Activated CD4-positive, alpha-beta memory T cell treated with anti-CD3 and anti-CD28 coated beads, Interleukin-2, amount 10 ng/mL, durations not matched to agents 7 days and 5 days (primary cell): ENCODE data around the gene SLC14A1. TPM values are rescaled to one million over a fixed set of nuclear protein-coding genes. Genes with fewer than 3 reads are reported as not detected.

Experiments used
- CTCF ChIA-PET: fragments of 350-600 bp; sonication (Branson Sonifier 250); formaldehyde crosslinking; loops from one replicate; lab custom pipeline; 2021; ENCODE audit warnings: antibody characterized with exemption, inconsistent platforms; lab: Charles Lee
- POLR2A ChIA-PET: fragments of 350-600 bp; sonication (Branson Sonifier 250); formaldehyde crosslinking; loops from one replicate; lab custom pipeline; 2021; ENCODE audit warnings: antibody characterized with exemption; lab: Charles Lee
- DNase-seq: peaks from one replicate; pipeline ENCODE4 v3.0.0-alpha.2; 2020
- H3K27ac Mint-ChIP-seq: one replicate; pipeline ENCODE4 v1.8.0; 2021; ENCODE audit warnings: mild to moderate bottlenecking, mixed read lengths
- H3K27me3 Mint-ChIP-seq: one replicate; pipeline ENCODE4 v1.8.0; 2021; ENCODE audit warnings: mixed read lengths
- H3K36me3 Mint-ChIP-seq: one replicate; pipeline ENCODE4 v1.8.0; 2021; ENCODE audit warnings: low read depth, mixed read lengths
- H3K4me1 Mint-ChIP-seq: one replicate; pipeline ENCODE4 v1.8.0; 2021; ENCODE audit warnings: mixed read lengths
- H3K4me3 Mint-ChIP-seq: one replicate; pipeline ENCODE4 v1.8.0; 2021; ENCODE audit warnings: mild to moderate bottlenecking, mixed read lengths
- H3K9me3 Mint-ChIP-seq: one replicate; pipeline ENCODE4 v1.8.0; 2021; ENCODE audit warnings: mixed read lengths
- total RNA-seq, 2 experiments: library from RNA; stranded (reverse); gene quantifications; one replicate each; pipeline ENCODE4 v1.2.3, GENCODE V29; 2021

Gene SLC14A1
- total RNA-seq, 2 experiments from 2014 or later, result 1.5 to 2.7 TPM

DNA sequence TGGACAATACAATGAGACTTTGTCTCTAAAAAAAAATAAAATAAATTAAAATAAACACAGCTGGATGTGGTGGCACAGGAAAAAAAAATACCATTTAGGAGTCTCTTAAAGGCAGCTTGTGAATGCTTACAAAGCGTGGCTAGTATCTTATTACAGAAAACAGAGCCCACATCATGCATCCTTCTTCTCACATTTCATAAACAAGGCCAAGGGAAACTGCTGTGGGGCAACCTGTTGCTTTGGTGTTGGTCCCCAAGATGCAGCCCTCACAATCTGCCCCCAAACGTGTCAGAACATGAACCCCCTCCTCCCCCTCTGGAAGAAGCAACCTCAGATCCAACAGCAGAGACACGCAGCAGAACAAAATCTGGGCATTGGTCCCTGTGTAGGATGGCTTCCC is 2.6 kb downstream of the SLC14A1 start:
- no peak for DNase-seq
- CTCF ChIA-PET, result interaction anchor here (1.3 to 8.3 kb wide), 2 partner anchors 152 to 347 kb away, joined by 4 to 95 read pairs; no protein-coding TSS in a partner anchor

DNA sequence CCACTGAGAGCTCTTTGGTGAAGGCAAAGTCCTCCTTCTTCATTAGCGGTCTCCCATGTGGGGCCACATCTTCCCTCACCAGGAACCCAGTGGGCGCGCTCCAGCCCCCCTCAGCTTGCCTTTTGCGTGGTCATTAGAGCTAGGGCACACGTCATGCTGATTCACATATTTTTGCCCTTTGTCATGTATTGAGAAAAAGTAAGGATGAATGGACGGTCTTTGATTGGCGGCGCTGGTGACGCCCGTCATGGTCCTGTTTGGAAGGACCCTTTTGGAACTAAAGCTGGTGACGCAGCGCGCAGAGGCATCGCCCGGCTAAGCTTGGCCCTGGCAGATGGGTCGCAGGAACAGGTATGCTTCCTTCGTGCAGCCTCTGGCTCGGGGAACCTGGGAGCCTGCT is 3.1 kb downstream of the SLC14A1 start:
- Mint-ChIP-seq H3K27ac (no peak overlapping the region), H3K9me3 (no peaks in the 10 kb centered on the region), H3K27me3 (peaks cover 2% of the 10 kb centered on the region), H3K4me1 (peaks cover 1% of the 10 kb centered on the region), H3K4me3 (no peak overlapping the region), H3K36me3 (no peaks in the 10 kb centered on the region)
- DNase-seq, result no peak
- ChIA-PET POLR2A (no interaction called here), CTCF (interaction anchor here (1.3 to 8.3 kb wide), 2 partner anchors 152 to 347 kb away, joined by 4 to 95 read pairs; no protein-coding TSS in a partner anchor)

More for the DNA sequence above, 2.6 kb downstream of the SLC14A1 start:
- POLR2A ChIA-PET, result no interaction called here
- no peaks in the 10 kb centered on the region for H3K36me3 Mint-ChIP-seq
- no peak overlapping the region for H3K27ac Mint-ChIP-seq
- no peak overlapping the region for H3K4me3 Mint-ChIP-seq
- no peaks in the 10 kb centered on the region for H3K9me3 Mint-ChIP-seq
- H3K27me3 Mint-ChIP-seq, result peaks cover 4% of the 10 kb centered on the region
- H3K4me1 Mint-ChIP-seq, result peaks cover 1% of the 10 kb centered on the region

DNA sequence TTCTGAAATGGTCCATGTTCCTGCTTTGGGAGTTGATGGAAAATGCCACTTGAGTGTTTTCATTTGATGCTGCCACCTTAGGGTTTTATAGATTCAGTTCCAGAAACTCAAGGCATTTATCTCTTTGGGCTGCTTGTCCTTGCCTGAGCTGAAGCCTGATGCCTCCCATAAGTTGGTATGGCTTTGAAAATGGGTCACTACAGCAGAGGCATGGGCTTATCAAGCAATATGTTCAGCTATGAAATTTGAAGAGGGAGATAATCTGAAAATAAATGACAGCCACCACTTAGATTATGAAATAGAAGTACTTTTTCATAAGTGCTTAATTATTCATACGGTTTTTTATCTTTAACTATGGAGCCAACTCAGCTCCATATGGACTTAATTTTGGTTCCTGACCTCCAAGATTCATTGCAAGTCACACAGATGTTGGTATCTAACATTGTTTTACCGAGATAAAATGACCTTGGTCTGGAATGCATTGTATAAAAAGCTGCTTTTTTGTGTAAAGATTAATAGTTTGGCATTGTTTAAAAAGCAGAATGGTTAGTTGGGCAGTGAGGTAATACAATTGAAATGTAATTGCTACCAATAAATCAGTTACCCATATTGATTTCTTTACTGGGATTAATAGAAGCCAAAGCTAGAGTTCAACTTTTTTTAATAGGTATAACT is 4.5 kb downstream of the SLC14A1 start:
- no peak overlapping the region for H3K4me3 Mint-ChIP-seq
- no peaks in the 10 kb centered on the region for H3K9me3 Mint-ChIP-seq
- POLR2A ChIA-PET, result no interaction called here
- no peak for DNase-seq
- no peaks in the 10 kb centered on the region for H3K36me3 Mint-ChIP-seq
- CTCF ChIA-PET, result interaction anchor here (0.6 to 1.7 kb wide), 2 partner anchors 152 to 345 kb away, joined by 3 to 4 read pairs; no protein-coding TSS in a partner anchor
- no peak overlapping the region for H3K27ac Mint-ChIP-seq
- peaks cover 1% of the 10 kb centered on the region for H3K4me1 Mint-ChIP-seq
- H3K27me3 Mint-ChIP-seq, result peaks cover 2% of the 10 kb centered on the region

DNA sequence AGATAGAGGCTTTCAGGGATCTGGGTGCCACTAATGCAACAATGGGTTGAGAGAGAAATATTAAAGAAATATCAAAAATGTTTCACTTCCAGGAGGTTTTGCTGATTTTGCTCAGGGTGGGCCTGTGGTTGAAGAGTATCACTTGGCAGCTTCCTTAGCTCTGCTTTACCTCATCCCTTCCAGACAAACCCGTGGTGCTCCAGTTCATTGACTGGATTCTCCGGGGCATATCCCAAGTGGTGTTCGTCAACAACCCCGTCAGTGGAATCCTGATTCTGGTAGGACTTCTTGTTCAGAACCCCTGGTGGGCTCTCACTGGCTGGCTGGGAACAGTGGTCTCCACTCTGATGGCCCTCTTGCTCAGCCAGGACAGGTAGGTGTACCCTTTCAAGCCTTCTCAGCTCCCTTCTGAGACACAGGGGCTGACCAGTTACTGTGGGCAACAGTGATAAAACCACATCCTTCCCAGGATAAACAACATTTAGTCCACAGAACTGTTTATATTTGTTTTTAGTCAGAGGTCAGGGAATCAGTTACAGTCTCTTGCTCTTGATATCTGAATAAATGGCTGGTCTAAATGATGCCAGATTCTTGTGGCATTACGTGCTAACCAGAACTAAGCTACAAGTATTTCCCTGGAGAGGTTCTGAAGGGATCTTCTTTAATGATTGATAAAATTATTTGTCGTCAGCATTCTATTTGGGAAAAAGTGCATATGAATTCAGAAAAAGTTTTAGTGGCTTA is 7.0 kb downstream of the SLC14A1 start:
- H3K27me3 Mint-ChIP-seq, result peaks cover 1% of the 10 kb centered on the region
- H3K27ac Mint-ChIP-seq, result no peak overlapping the region
- H3K4me3 Mint-ChIP-seq, result no peak overlapping the region
- POLR2A ChIA-PET, result no interaction called here
- no peaks in the 10 kb centered on the region for H3K9me3 Mint-ChIP-seq
- CTCF ChIA-PET, result interaction anchor here (0.9 to 1.4 kb wide), 2 partner anchors 8 to 65 kb away, joined by 4 to 5 read pairs; no protein-coding TSS in a partner anchor
- H3K36me3 Mint-ChIP-seq, result no peaks in the 10 kb centered on the region
- no peak for DNase-seq
- H3K4me1 Mint-ChIP-seq, result peaks cover 1% of the 10 kb centered on the region

DNA sequence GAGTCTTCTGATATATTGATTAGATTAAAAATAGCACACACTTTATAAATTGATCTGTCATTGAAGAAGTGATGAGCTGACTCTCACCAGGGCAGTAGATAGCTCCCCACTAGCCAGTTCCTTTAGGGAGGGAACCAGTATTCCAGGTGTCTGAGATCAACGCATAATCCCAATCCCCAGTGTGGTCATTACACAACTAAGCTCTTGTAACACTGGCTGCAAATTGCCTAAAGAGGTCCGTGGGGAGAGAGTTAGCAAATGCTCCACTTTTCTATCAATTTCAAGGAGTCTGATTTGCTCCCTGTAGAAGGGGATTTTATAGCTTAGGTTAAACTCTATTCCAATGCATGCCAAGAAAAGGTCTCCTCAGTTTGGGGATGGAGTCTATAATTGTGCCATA is 7.7 kb downstream of the SLC14A1 start:
- Mint-ChIP-seq H3K9me3 (no peaks in the 10 kb centered on the region), H3K27ac (no peak overlapping the region), H3K36me3 (no peaks in the 10 kb centered on the region), H3K4me3 (no peak overlapping the region), H3K27me3 (no peaks in the 10 kb centered on the region), H3K4me1 (no peaks in the 10 kb centered on the region)
- ChIA-PET CTCF (interaction anchor here (1.4 kb wide), 1 partner anchor 9 kb away, joined by 5 read pairs; no protein-coding TSS in a partner anchor), POLR2A (no interaction called here)
- DNase-seq, result no peak

DNA sequence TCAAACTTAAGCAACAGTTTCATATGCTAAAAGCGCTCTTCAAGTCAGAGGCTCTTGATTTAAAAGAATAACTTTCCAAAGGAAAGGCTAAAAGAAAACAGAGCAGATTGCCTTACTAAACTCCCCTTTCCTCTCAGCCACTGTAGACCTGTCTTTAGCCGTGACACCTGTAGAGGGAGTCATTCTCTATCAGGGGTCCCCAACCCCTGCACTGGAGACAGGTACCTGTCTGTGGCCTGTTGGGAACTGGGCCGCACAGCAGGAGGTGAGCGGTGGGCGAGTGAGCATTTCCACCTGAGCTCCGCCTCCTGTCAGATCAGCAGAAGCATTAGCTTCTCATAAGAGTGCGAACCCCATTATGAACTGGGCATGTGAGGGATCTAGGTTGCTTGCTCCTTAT is 9.6 kb downstream of the SLC14A1 start:
- CTCF ChIA-PET, result no interaction called here
- POLR2A ChIA-PET, result no interaction called here

DNA sequence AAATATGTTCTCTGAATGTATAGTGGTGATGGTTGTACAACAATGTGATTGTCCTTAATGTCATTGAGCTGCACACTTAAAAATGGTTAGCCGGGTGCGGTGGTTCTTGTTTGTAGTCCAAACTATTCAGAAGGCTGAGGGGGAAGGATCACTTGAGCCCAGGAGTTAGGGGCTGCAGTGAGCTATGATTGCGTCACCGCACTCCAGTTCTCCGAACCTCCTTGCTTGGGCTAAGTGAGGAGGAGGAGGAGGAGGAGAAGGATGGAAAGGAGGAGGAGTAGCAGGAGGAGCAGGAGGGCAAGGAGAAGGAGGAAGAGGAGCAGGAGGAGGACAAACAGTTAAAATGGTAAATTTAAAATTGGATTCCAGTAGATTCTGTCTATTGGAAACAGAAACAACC is 10.5 kb downstream of the SLC14A1 start:
- CTCF ChIA-PET, result no interaction called here
- Mint-ChIP-seq H3K4me3 (no peak overlapping the region), H3K27me3 (no peaks in the 10 kb centered on the region), H3K4me1 (no peaks in the 10 kb centered on the region), H3K36me3 (no peaks in the 10 kb centered on the region), H3K27ac (no peak overlapping the region), H3K9me3 (no peaks in the 10 kb centered on the region)
- POLR2A ChIA-PET, result no interaction called here
- DNase-seq, result no peak

More for the DNA sequence above, 9.6 kb downstream of the SLC14A1 start:
- Mint-ChIP-seq H3K36me3 (no peaks in the 10 kb centered on the region), H3K4me3 (no peak overlapping the region), H3K9me3 (no peaks in the 10 kb centered on the region), H3K4me1 (no peaks in the 10 kb centered on the region), H3K27me3 (no peaks in the 10 kb centered on the region), H3K27ac (no peak overlapping the region)
- DNase-seq, result no peak

DNA sequence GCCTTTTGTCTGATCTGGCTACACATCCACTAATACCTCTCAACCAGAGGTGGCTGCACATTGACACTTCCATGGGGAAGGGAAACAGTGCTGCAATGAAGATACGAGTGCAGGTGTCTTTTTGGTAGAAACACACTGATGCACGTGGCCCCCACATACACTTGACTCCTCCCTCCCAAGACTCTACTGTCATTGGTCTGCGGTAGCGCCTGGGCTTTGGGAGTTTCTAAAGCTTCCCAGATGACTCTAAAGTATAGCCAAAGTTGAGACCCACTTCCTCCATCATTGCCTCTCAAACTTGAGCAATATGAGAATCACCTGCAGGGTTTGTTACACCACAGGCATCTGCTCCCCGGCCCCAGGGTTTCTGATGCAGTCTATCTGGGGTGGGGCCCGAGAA is 11.0 kb downstream of the SLC14A1 start:
- no peaks in the 10 kb centered on the region for H3K4me1 Mint-ChIP-seq
- H3K27ac Mint-ChIP-seq, result no peak overlapping the region
- no peak for DNase-seq
- H3K9me3 Mint-ChIP-seq, result no peaks in the 10 kb centered on the region
- H3K27me3 Mint-ChIP-seq, result no peaks in the 10 kb centered on the region
- ChIA-PET POLR2A (no interaction called here), CTCF (no interaction called here)
- H3K36me3 Mint-ChIP-seq, result no peaks in the 10 kb centered on the region
- H3K4me3 Mint-ChIP-seq, result no peak overlapping the region

DNA sequence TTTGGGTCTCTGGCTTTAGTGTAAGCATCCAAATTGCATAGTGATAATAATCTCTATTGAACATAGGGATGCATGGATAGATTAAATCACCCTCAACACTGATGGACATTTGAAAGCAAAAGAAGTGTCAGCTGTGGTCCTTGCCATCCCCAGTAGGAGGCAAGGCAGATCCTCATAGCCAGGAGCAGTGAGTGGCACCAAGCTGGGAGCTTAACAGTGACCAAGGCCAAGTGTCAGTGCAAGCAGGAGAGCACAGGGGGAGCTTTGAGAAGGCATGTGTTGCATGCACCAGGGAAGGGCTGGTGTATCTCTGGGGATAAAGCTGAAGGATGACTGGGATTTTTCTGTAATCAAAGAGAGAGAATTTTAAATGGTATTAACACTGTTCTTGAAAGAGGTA is 14.7 kb downstream of the SLC14A1 start:
- Mint-ChIP-seq H3K27me3 (no peaks in the 10 kb centered on the region), H3K4me3 (no peak overlapping the region), H3K9me3 (no peaks in the 10 kb centered on the region), H3K4me1 (no peaks in the 10 kb centered on the region), H3K36me3 (no peaks in the 10 kb centered on the region), H3K27ac (no peak overlapping the region)
- DNase-seq, result no peak
- CTCF ChIA-PET, result no interaction called here
- POLR2A ChIA-PET, result no interaction called here

DNA sequence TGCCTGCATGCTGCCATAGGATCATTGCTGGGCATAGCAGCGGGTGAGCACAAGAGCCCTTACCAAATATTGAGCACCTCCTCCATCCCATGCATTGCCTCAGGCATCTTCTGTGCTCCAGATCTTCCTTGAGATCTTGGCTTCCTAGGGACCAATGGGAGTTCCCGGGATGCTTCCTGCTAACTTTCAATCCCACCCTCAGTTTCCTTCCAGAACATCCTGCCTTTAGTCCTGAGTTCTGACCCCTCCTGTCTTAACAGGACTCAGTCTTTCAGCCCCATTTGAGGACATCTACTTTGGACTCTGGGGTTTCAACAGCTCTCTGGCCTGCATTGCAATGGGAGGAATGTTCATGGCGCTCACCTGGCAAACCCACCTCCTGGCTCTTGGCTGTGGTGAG is 15.3 kb downstream of the SLC14A1 start:
- no peaks in the 10 kb centered on the region for H3K27me3 Mint-ChIP-seq
- H3K4me3 Mint-ChIP-seq, result no peak overlapping the region
- ChIA-PET POLR2A (no interaction called here), CTCF (no interaction called here)
- DNase-seq, result no peak
- H3K4me1 Mint-ChIP-seq, result no peaks in the 10 kb centered on the region
- no peaks in the 10 kb centered on the region for H3K36me3 Mint-ChIP-seq
- no peak overlapping the region for H3K27ac Mint-ChIP-seq
- no peaks in the 10 kb centered on the region for H3K9me3 Mint-ChIP-seq

DNA sequence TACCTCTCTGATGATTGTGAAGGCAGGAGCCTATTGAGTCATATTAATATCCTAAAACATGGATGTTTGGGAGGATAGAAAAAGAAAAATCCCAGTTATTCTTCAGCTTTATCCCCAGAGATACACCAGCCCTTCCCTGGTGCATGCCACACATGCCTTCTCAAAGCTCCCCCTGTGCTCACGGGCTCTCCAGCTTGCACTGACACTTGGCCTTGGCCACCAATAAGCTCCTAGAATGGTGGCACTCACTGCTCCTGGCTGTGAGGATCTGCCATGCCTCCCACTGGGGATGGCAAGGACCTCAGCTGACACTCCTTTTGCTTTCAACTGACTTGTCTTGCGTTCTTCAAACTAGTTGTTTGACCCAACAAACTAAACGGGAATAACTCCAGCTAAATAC is 15.9 kb downstream of the SLC14A1 start:
- DNase-seq, result no peak
- CTCF ChIA-PET, result no interaction called here
- H3K9me3 Mint-ChIP-seq, result no peaks in the 10 kb centered on the region
- H3K4me1 Mint-ChIP-seq, result no peaks in the 10 kb centered on the region
- POLR2A ChIA-PET, result no interaction called here
- no peak overlapping the region for H3K27ac Mint-ChIP-seq
- H3K4me3 Mint-ChIP-seq, result no peak overlapping the region
- H3K36me3 Mint-ChIP-seq, result no peaks in the 10 kb centered on the region
- H3K27me3 Mint-ChIP-seq, result no peaks in the 10 kb centered on the region

DNA sequence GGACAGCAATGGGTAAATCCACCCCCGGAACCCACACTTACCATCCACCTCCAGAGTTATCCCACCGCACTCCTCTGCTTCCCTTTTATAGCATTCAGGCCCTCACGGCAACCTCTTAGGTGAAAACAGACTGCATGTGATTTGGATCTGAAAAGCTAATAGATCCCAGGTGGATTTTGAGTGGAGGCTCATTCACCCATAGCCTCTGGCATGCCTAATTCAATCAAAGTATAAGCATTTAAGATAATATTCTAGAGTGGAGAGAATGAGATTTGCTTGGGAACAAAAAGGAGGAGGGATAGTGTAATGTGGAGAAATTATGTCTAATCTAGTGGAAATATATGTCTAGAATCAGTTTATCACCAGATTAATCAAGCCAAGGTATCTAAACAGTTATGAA is 17.1 kb downstream of the SLC14A1 start:
- H3K27ac Mint-ChIP-seq, result no peak overlapping the region
- ChIA-PET CTCF (no interaction called here), POLR2A (no interaction called here)
- H3K4me1 Mint-ChIP-seq, result no peaks in the 10 kb centered on the region
- DNase-seq, result no peak
- H3K9me3 Mint-ChIP-seq, result no peaks in the 10 kb centered on the region
- no peak overlapping the region for H3K4me3 Mint-ChIP-seq
- no peaks in the 10 kb centered on the region for H3K27me3 Mint-ChIP-seq
- no peaks in the 10 kb centered on the region for H3K36me3 Mint-ChIP-seq

DNA sequence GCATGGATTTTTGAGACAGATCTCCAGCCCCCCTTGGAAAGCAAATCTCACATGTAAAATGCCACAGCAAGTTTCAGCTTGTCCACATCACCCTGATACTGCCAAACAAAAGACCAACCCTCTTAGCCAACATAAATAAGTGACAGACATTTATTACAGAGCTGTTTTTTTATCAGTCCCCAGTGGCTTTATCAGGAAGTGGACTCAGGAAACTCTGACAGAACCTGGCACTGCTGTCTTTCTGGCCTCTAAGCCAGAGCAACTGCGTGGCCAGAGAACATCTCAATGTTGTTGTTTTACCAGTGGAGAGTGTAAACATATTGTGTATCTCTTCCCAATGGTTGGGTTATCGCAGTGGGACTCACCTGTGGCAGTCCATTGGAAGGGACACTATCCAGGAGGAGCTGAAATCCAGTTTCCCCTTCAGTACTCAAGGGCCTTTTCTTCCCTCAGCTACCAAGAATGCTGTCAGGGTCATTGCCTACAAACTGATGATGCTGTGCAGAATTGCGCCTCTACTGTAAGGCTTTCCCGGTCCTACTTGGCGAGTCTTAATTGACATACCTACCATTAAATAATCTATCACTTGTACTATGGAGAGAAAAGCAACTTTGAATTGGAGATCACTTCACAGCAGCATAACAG is 22.0 kb downstream of the SLC14A1 start:
- Mint-ChIP-seq H3K36me3 (no peaks in the 10 kb centered on the region), H3K27me3 (no peaks in the 10 kb centered on the region), H3K27ac (no peak overlapping the region), H3K4me3 (no peak overlapping the region), H3K9me3 (no peaks in the 10 kb centered on the region), H3K4me1 (no peaks in the 10 kb centered on the region)
- DNase-seq, result no peak
- ChIA-PET CTCF (no interaction called here), POLR2A (no interaction called here)
